Measurements from ENCODE around the gene NWD2. TPM values are rescaled to one million over a fixed set of nuclear protein-coding genes. Genes with fewer than 3 reads are reported as not detected.
"Not testable (repeated sequence)": the region's sequence is repeated elsewhere in the genome, so short reads cannot be mapped to it uniquely, and the experiment has no call there.

The NWD2 gene, protein sequence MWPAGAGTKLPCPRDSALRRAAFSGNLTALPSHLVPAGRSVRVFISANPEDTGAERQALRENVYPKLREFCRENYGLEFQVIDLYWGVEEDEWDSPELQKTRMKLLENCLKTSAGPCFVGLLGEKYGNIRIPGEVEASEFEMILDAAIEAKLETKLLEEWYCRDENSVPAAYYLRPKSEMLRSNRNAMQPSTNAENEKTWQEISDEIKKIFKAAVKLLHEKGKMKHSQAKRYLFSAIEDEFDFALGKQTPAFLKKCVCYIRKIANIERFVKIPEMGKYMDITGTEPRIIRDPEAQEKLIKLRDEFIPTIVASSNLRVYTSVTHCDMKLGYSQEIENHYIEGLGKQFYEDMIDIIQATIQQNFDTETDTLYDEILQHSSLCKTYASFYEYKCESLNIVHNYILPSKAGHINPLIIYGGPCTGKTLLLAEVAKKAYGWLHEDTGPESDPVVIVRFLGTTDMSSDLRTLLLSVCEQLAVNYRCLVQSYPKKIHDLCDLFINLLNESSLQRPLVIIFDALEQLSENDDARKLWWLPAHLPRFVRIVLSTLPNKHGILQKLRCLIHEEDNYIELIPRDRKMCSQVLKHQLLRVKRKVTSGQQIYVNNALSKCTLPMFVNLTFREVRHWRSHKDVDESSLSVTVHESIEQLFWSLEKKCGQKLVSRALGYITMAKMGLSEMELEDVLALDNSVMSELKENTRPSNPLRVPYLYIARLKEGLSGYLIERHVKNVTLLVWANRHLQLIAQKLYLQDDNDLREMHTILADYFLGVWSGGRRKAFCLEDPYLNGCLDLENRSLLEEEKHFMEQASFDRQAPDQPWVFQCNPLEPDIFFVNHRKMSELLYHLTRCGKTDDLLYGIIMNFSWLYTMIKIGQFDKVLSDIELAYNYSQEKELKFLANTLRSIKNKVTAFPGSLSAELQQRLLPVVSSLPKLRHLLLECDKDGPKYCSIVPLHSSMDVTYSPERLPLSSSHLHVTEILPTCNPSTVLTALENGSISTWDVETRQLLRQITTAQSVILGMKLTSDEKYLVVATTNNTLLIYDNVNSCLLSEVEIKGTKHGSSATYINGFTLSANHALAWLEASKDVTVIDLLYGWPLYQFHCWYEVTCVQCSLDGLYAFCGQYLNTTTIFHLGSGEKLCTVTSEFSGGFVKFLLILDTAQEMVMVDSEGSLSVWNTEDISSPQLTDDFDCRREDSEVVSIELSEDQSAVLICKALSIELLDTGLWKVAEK (N-terminal part only)
- total RNA-seq, result 1 to 10 TPM; 1.1 to 1.6 TPM
- long read RNA-seq, partial matches to known transcripts, result 1 of 1 reads
- long read RNA-seq, other reads (novel, unspliced or antisense), result 0 of 1 reads

DNA sequence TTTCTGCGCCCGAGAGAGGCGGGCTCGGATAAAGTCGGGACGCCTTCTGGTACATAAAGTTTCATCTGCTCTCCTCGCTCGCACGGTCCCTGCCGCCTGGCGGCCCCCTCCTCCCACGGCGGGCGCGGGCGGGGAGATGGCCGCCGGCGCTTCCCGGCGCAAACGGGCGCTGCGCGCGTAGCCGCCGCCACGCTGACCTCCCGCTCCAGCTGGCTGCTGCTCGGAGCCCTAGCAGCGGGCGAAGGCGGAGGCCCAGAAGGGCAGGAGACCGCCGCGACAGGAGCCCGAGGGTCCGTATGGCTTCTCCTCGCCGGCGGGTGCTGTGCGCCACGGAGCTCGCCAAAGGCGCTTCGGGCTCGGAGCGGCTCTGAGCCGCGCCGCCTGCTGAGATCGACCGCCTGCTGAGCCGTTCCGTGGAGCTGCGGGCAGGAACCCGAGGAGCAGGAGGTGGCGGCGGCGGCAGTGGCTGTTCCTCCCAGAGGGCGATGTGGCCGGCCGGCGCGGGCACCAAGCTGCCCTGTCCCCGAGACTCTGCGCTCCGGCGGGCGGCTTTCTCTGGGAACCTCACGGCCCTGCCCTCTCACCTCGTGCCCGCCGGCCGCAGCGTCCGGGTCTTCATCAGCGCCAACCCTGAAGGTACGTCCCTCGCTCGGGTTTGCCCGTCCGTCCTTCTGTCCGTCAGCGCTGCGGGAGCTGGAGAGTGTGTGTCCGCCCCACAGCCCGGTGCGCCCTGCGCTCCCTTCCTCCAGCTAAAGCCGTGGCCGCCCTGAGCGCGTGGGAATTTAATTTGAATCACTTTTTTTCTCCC lies at the start of gene NWD2:
NWD2 (plus strand) TSS at position 161 of the 808 bp plus-strand sequence; CDS start at position 486, 325 bp downstream.
- DNase-seq (no peak), ATAC-seq (peak; percentile 49 to 62)

GRCh38 chr4:37197899-37198298 lies 46.6 kb upstream of the NWD2 start:
- no peak for DNase-seq
- ATAC-seq, result no peak
- intact Hi-C loops (cut with DNase I), result no loop called here

More for the DNA sequence above, at the start of gene NWD2:
- intact Hi-C loops (cut with DNase I), result no loop called here

DNA sequence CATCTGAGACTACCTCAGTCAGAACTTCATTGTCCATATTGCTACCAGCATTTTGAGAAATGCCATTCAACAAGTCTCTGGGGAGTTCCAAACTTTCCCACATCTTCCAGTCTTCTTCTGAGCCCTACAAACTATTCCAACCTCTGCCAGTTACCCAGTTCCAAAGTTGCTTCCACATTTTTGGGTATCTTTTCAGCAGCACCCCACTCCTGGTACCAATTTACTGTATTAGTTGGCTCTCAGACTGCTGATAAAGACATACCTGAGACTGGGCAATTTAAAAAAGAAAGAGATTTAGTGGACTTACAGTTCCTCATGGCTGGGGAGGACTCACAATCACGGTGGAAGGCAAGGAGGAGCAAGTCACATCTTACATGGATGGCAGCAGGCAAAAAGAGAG lies 39.8 kb upstream of the NWD2 start:
- intact Hi-C loops (cut with DNase I); DNase-seq; ATAC-seq: not testable (repeated sequence)

DNA sequence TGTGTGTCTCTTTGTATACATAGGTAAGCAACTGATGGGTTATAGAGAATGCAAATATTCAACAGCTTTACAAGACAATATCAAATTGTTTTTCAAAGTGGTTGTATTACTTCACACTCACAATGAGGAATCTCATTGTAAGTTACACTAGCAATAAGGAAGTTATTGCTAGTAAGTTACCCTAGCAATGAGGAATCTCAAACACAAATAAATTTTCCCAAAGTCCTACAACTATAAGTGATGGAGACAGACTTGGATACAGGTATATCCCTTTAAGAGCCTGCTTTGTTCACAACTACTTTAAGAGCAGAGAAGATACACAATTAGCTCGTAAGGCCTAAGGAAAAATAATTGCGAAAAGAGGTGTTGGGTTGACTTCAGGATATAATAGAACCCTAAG lies 28.3 kb upstream of the NWD2 start:
- ATAC-seq, result no peak
- intact Hi-C loops (cut with DNase I), result no loop called here
- no peak for DNase-seq

DNA sequence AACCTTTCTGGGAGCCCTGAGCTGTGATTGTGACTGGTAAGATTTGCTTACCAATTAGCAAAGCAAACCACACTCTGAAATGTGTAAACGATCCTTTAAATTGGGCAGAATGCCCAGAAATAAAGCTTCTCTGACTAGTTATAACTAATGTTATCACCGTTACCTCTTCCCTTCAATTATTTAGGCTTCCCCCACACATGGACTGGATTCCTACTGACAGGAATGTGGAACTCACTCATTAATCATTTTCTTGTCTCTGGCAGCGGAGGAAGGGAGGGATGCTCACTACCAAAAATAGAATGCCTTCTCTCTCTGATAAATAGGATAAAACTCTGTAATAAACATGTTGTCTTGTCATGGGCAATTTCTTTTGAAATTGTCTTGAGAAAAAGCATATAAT lies 25.3 kb upstream of the NWD2 start:
- intact Hi-C loops (cut with DNase I), result no loop called here
- DNase-seq, result no peak
- ATAC-seq, result peak; percentile 61 to 95

- intact Hi-C loops (cut with DNase I), result no loop called here
- peak in 1 of 2 donors; percentile 65 for ATAC-seq
- no peak for DNase-seq
These were observed 24.6 kb upstream of the NWD2 start for GRCh38 chr4:37219990-37220389.

GRCh38 chr4:37220685-37221084 lies 23.9 kb upstream of the NWD2 start:
- DNase-seq, result no peak
- no peak for ATAC-seq
- intact Hi-C loops (cut with DNase I), result no loop called here

- DNase-seq, result no peak
- intact Hi-C loops (cut with DNase I), result no loop called here
- ATAC-seq, result no peak
These were observed 20.8 kb upstream of the NWD2 start for GRCh38 chr4:37223732-37224131.

GRCh38 chr4:37224854-37225253 lies 19.7 kb upstream of the NWD2 start:
- intact Hi-C loops (cut with DNase I), result no loop called here
- no peak for DNase-seq
- ATAC-seq, result peak; percentile 81 to 93

- intact Hi-C loops (cut with DNase I), result no loop called here
- ATAC-seq (peak in 1 of 2 donors; percentile 59), DNase-seq (no peak)
These were observed 18.8 kb upstream of the NWD2 start for GRCh38 chr4:37225778-37226177.

GRCh38 chr4:37232315-37232714 lies 12.2 kb upstream of the NWD2 start:
- no peak for DNase-seq
- no peak for ATAC-seq
- intact Hi-C loops (cut with DNase I), result no loop called here

GRCh38 chr4:37236165-37236564 lies 8.4 kb upstream of the NWD2 start:
- DNase-seq, result no peak
- intact Hi-C loops (cut with DNase I), result no loop called here
- ATAC-seq, result no peak

- intact Hi-C loops (cut with DNase I), result no loop called here
- DNase-seq, result no peak
- ATAC-seq, result no peak
These were observed 2.9 kb upstream of the NWD2 start for GRCh38 chr4:37241647-37242046.

DNA sequence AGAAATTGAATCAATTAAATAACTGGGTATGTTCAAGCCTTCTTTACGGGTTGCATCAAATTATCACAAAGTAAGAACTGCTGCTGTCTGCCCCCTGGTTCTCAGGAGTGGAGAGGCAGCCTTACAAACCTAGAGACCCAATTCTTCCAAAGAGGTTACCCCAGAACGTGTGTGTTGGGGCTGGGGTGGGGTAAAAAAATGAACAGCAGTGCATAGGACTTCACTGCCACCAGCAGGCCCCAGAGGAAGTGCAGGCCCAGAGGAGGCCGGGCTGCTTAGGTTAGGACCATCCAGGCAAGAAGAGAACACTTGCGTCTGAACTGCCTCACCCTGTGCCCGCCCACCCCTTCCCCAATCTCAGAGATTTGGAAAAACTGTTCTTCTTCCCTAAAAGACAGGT lies 1.5 kb upstream of the NWD2 start:
- intact Hi-C loops (cut with DNase I), result no loop called here
- ATAC-seq, result peak in 1 of 2 donors; percentile 67
- DNase-seq, result no peak

DNA sequence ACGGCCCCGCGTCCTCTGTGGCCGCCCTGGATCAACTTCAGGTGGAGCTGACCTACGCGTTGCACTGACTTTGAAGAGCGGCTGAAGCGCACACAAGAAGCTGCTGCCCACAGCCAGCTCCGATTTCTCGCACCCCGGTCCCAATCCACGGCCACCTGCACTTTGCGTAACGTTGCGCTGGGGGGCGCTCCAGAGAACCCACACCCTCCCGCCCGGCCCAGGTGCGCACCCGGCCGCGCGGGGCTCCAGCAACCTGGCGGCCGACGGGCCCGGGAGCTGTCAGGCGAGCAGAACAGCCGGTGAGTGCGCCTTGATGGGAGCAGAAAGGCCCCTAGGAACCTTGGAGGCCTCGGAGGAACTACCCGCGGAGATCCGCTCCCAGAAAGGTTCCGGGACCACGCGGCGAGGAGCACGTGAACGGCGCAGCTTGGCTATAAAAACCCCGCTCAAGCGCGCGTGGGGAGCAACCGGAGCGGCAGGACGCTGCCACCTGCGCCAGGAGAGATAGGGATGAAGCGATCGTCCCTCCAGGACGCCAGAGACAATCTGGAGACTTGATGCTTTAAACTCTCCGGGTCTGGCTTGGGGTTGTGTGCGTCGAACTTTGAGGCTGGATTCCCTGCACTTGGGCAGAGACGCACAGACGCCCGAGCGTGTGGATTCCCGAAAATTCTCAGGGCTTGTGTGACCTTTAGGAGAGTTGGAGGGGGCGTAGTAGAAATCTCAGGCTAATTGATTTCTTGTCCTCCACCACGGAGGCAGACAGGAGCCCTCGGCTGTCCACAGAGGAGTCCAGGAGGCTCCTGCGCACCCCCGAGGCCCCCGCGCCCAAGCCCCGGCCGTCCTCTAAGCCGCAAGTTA lies 591 bp upstream of the NWD2 start:
- ATAC-seq (peak in 1 of 2 donors; percentile 35), DNase-seq (no peak)
- intact Hi-C loops (cut with DNase I), result no loop called here

GRCh38 chr4:37245391-37245954 lies 930 bp downstream of the NWD2 start:
- intact Hi-C loops (cut with DNase I), result no loop called here
- no peak for DNase-seq
- ATAC-seq, result no peak

- intact Hi-C loops (cut with DNase I), result no loop called here
- ATAC-seq (no peak), DNase-seq (no peak)
These were observed 2.3 kb downstream of the NWD2 start for GRCh38 chr4:37246891-37247290.
